Glomerular visceral epithelial cell (primary cell): Measurements from ENCODE around the gene PACSIN1.

Experiments
- DNase-seq: peaks from one replicate; pipeline ENCODE4 v3.0.0-alpha.2; 2016; ENCODE audit errors: extremely low spot score

Gene PACSIN1

GRCh38 chr6:34544776-34545471, 79.0 kb downstream of the PACSIN1 start:
- no peak for DNase-seq

- DNase-seq = peak; percentile 48
Observed at GRCh38 chr6:34546551-34547321, 80.9 kb downstream of the PACSIN1 start.

- peak; percentile 62 for DNase-seq
Observed at GRCh38 chr6:34547701-34548644, 82.1 kb downstream of the PACSIN1 start.

- DNase-seq = no peak
Observed at GRCh38 chr6:34549026-34549803, 83.3 kb downstream of the PACSIN1 start.

- no peak for DNase-seq
Observed at GRCh38 chr6:34549804-34550202, 83.9 kb downstream of the PACSIN1 start.

GRCh38 chr6:34551720-34552119, 85.8 kb downstream of the PACSIN1 start:
- DNase-seq = no peak

- no peak for DNase-seq
Observed at GRCh38 chr6:34552620-34553019, 86.7 kb downstream of the PACSIN1 start.

- no peak for DNase-seq
Observed at GRCh38 chr6:34553146-34553545, 87.3 kb downstream of the PACSIN1 start.

GRCh38 chr6:34553750-34554149, 87.9 kb downstream of the PACSIN1 start:
- no peak for DNase-seq

- DNase-seq = no peak
Observed at GRCh38 chr6:34554291-34555006, 88.6 kb downstream of the PACSIN1 start.

- no peak for DNase-seq
Observed at GRCh38 chr6:34555007-34555322, 89.1 kb downstream of the PACSIN1 start.

- DNase-seq = no peak
Observed at GRCh38 chr6:34555328-34555727, 89.5 kb downstream of the PACSIN1 start.

- no peak for DNase-seq
Observed at GRCh38 chr6:34556031-34556471, 90.2 kb downstream of the PACSIN1 start, which contains the start of gene SPDEF. Gene SPDEF (minus strand): TSS chr6:34556329. CDS start chr6:34544455, 11,874 bp downstream.

GRCh38 chr6:34556493-34556892, 90.6 kb downstream of the PACSIN1 start:
- DNase-seq = no peak

GRCh38 chr6:34557228-34557627, 91.4 kb downstream of the PACSIN1 start:
- no peak for DNase-seq

- DNase-seq = no peak
Observed at GRCh38 chr6:34558172-34558714, 92.4 kb downstream of the PACSIN1 start.

GRCh38 chr6:34559651-34560365, 93.9 kb downstream of the PACSIN1 start:
- DNase-seq = no peak

- DNase-seq = no peak
Observed at GRCh38 chr6:34560366-34561226, 94.7 kb downstream of the PACSIN1 start.

- DNase-seq = no peak
Observed at GRCh38 chr6:34561227-34561530, 95.3 kb downstream of the PACSIN1 start.
